Right cardiac atrium (tissue), 5 donors: Measurements from ENCODE around the gene ADAM8. TPM values are rescaled to one million over a fixed set of nuclear protein-coding genes. Genes with fewer than 3 reads are reported as not detected.

Experiments
- ATAC-seq, 2 donors: fragments of 200-7000 bp; cut with Tn5 transposase; one replicate each; pipeline versions ENCODE4 v1.8.0 to v1.9.1; 2020; ENCODE audit warnings: moderate library complexity in 2 of 2, mild to moderate bottlenecking in 1 of 2
- DNase-seq, 3 donors: peaks; one replicate each; pipeline ENCODE4 v3.0.0-alpha.2; 2020
- H3K27ac ChIP-seq: one replicate; pipeline ENCODE4 v1.5.1; 2013; ENCODE audit warnings: mild to moderate bottlenecking, low read length, control low read depth, moderate library complexity
- H3K27me3 ChIP-seq: one replicate; pipeline ENCODE4 v1.6.1; 2013; ENCODE audit not compliant: control insufficient read depth, insufficient read depth
- H3K4me1 ChIP-seq: one replicate; pipeline ENCODE4 v1.6.1; 2013; ENCODE audit warnings: low read length; ENCODE audit not compliant: control insufficient read depth, insufficient read depth
- H3K4me3 ChIP-seq: one replicate; pipeline ENCODE4 v1.5.1; 2013; ENCODE audit warnings: low read length, control low read depth
- H3K9me3 ChIP-seq: one replicate; pipeline ENCODE4 v1.6.1; 2013; ENCODE audit warnings: low read length; ENCODE audit not compliant: control insufficient read depth
- WGBS: extraction: QIAGEN DNeasy Blood & Tissue Kit; methylation state at CpG from one replicate; pipeline ENCODE4 v1.1.7; 2013; 5-methylcytosine and 5-hydroxymethylcytosine counted together
- intact Hi-C, 4 donors: fragments of 100-400 bp; cut with DNase I; formaldehyde crosslinking; loops; one replicate each; pipeline versions ENCODE4 v1.11.0 to v1.14.0; 2022 to 2023
- polyA plus RNA-seq: library from polyadenylated mRNA; stranded (reverse); fragments of 200-250 nt; gene quantifications from one replicate; pipeline ENCODE4 v1.2.3, GENCODE V29; 2013
- total RNA-seq, 4 donors: library from RNA; stranded (reverse); fragmentation: NEBNext Ultra II Directional; extraction: Animal tissue kit (Norgen Biotek cat#: 25700); gene quantifications; one replicate each; pipeline ENCODE4 v1.2.1, GENCODE V29; 2021
- donor health status: healthy with polysubstance abuse.
- donor health status: DM: no; HTN: yes; CAD: no.
- donor health status: DM: no; HTN: no; CAD: no.
- donor health status: DM: no; HTN: yes; CAD: no; lungs with severe emphysema.
- donor health status: DM: yes; HTN: yes; CAD: no.

ADAM8 gene
- total and polyA plus RNA-seq, 5 donors = 0.50 to 2.1 (median 1.4) TPM

DNA sequence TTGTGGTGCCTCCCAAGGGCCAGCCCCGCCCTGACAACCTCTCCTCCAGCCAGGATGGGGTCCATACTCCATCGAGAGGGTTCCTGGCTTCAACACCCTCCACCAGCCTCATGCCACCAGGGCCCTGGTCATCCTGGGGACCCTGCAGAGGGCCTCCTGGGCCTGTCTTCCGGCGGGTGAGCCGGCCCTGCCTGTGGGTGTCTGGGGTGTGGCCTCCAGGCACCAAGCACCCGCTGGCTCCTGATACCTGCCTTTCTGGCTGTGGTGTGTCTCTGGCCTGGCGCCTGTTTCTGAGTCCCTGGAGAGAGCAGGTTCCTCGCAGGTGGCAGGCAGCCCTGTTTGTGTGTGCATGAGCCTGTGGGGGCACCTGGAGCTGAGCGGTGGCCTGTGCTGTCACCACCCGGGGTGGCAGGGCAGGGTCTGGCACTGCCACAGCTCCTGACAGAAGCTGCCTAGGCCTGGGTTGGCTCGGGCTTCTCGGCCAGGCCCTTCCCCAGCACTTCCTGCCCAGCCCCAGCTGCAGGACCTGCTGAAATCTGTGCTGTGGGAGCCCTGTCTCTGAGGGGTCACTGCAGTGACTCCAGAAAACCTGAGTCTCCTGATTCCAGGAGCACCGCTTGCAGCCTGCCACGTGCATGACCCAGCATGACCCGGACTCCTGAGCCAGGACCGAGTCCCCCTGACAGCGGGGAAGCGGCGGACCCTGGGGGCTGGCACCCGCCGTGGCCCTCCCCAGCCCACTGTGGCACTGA, 18.4 kb downstream of the ADAM8 start:
- Histone ChIP-seq H3K4me3 (no peak overlapping the region), H3K4me1 (no peaks in the 10 kb centered on the region)
- peak in 1 of 3 donors; percentile 69 for DNase-seq

DNA sequence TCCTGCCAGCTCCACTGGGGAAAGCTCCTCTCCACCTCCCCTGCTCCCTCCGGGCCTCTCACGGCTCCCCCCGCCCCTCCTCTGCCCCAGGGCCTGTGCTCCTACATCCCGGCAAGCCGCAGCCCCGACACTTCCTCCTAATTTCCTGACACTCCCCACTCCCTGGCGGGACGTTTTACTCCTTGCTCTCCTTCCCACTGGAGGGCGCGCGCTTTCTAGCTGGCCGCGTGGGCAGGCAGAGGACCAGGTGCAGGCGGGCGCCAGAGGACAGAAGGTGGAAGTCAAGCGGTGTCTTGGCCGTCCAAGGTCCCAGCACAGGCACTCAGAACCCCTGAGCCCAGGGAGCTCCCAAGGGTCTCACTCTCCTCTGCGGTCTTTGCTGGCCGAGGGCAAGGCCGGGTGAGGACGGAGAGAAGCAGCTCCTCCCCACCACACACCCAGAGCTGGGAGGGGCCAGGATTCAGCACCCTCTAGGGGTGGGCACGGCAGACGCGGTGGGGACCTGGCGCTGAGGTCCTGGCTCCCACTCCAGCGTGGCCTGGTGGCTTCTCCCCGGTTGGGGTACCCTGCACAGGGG, 19.1 kb downstream of the ADAM8 start:
- 4% methylated on average over 27 of the region's 27 CpGs for WGBS
- Histone ChIP-seq H3K27me3 (no peaks in the 10 kb centered on the region), H3K9me3 (no peaks in the 10 kb centered on the region), H3K4me1 (no peaks in the 10 kb centered on the region), H3K27ac (no peak overlapping the region), H3K4me3 (no peak overlapping the region)
- intact Hi-C loops = no loop called here
- DNase-seq = peak; percentile 67 to 87 (median 85)
- ATAC-seq = peak; percentile 17 to 41

More for the DNA sequence above, 18.4 kb downstream of the ADAM8 start:
- Histone ChIP-seq H3K9me3 (no peaks in the 10 kb centered on the region), H3K27ac (no peak overlapping the region), H3K27me3 (no peaks in the 10 kb centered on the region)
- ATAC-seq = no peak
- WGBS = 63% methylated on average over 21 of the region's 21 CpGs
- intact Hi-C loops = no loop called here

DNA sequence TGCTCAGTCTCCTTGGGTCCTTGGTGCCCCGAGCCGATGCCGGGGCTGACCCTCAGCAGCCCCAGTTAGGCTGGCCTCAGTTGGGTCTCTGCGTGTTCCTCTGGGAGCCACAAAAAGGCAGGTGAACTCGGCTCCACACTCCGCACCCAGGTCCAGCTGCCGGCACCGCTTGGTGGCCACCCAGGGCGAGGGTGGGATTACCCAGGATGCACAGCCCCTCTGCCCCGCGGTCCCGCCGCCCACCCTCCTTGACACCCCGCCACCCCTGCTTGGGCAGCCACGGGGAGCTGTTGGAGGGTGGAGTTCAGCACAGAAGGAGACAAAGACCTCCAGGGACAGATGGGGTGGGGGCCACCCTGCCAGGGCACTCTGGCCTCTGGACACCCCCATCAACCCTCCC, 21.3 kb downstream of the ADAM8 start:
- H3K4me3 ChIP-seq = no peak overlapping the region
- no peaks in the 10 kb centered on the region for H3K4me1 ChIP-seq
- ATAC-seq (no peak), DNase-seq (no peak)
- intact Hi-C loops = no loop called here
- H3K27ac ChIP-seq = no peak overlapping the region
- no peaks in the 10 kb centered on the region for H3K9me3 ChIP-seq
- H3K27me3 ChIP-seq = no peaks in the 10 kb centered on the region
- 92% methylated on average over 15 of the region's 15 CpGs for whole genome bisulfite sequencing

DNA sequence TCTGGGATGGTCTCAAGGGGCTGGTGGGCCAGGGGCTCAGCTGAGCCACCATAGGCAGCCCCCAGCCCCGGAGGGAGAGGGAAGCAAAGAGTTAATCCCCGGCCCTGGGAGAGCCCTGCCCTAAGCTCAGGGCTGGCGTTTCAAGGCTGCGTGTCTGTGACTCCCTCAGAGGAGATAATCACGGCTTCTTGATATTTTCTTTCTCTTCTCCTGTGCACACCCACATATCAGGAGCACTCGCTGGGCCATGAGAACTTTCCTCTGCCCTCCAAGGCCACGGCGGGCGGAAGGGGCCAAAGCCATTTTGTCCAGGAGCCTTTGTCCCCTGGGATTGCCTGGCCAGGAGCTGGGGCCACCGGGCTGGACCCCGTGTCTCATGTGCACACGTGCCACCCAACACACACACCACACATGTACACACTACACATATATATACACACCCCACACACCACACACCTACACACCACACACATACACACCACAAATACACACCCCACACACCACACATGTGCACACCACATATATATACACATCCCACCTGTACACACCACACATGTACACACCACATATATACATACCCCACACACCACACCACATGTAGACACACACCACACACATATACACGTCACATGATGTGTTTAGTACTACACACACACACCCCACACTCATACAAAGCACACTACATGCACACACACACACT, 22.1 kb downstream of the ADAM8 start:
- Histone ChIP-seq H3K27me3 (no peaks in the 10 kb centered on the region), H3K4me3 (no peak overlapping the region), H3K27ac (no peak overlapping the region), H3K9me3 (no peaks in the 10 kb centered on the region), H3K4me1 (no peaks in the 10 kb centered on the region)
- DNase-seq (no peak), ATAC-seq (no peak)
- 31% methylated on average over 13 of the region's 13 CpGs for WGBS
- intact Hi-C loops = no loop called here

DNA sequence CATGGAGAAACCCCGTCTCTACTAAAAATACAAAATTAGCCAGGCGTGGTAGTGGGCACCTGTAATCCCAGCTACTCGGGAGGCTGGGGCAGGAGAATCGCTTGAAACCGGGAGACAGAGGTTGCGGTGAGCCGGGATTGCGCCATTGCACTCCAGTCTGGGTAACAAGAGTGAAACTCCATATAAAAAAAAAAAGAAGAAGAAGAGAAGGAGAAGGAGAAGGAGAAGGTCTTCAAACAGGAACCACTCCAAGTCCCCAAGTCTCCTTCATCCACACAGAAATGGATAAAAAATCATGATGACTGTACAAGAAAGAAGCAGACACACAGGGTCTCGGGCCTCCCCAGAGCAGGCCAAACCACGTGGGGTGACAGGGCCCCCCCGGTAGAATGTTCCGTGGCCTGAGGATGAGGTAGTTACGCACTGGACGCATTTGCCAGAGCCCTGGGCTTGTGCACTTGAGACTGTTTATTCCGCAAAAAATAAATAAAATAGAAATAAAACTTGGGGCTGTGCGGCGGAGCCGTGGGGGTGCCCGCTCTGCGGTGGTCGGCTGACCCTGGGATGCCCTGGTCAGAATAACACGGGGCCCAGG, 23.2 kb downstream of the ADAM8 start:
- no peak overlapping the region for H3K27ac ChIP-seq
- intact Hi-C loops = no loop called here
- 82% methylated on average over 22 of the region's 22 CpGs for WGBS
- no peak overlapping the region for H3K4me3 ChIP-seq
- DNase-seq = no peak
- H3K4me1 ChIP-seq = no peaks in the 10 kb centered on the region
- ATAC-seq = no peak
- no peaks in the 10 kb centered on the region for H3K27me3 ChIP-seq
- H3K9me3 ChIP-seq = no peaks in the 10 kb centered on the region

DNA sequence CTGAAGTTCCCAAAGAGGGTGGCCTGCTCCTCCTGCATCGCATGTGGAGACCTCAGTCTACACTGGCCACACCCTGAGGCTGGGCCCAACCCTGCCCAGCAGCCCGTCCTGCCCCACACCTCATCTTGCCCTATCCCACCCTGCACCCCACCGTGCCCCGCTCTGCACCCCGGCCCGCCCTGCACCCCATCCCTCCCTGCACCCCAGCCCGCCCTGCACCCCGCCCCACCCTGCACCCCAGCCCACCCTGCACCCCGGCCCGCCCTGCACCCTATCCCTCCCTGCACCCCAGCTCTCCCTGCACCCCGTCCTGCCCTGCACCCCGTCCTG, 24.5 kb downstream of the ADAM8 start:
- no peak for ATAC-seq

DNA sequence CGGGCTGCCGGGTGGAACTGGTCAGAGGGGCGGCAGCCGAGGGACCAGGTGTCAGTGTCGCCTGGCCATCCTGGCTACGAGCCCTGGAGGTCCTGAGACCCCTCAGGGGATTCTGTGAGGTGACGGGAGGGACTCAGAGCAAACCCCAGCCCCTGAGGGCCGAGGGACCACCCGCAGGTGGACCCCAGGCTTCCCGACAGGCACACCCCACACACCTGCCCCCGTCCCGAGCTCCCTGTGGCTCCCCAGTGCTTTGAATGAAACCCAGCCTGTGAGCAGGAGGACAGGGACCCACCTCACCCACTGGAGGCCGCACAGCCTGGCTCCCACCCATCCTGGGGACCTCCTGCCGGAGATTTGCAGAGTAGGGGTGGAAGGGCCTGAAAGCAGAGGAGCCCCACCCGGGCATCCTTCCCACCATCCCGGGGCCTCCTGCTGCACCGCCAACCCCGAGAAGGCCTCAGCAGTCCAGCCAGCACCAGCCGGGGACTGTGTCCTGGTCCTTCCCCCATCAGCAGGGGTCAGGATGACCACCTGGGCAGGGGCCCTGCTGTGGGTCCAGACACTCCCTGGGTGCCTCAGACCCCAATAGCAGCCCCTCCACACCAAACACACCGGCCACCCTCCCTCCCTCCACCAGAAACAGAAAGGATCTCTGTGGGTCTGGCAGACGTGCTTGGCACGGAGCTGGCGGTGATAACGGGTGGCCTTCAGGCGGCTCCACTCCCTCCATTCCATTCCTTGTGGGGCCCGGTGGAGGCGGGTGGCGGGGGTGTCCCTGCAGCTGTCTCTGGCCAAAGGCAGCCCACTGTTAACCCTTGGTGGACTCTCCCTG, 25.1 kb downstream of the ADAM8 start:
- ATAC-seq (peak; percentile 11 to 27), DNase-seq (no peak)
- intact Hi-C loops = no loop called here
- Histone ChIP-seq H3K9me3 (no peaks in the 10 kb centered on the region), H3K27ac (no peak overlapping the region), H3K4me3 (no peak overlapping the region), H3K4me1 (no peaks in the 10 kb centered on the region), H3K27me3 (no peaks in the 10 kb centered on the region)
- 46% methylated on average over 28 of the region's 28 CpGs for WGBS

More for the DNA sequence above, 24.5 kb downstream of the ADAM8 start:
- Histone ChIP-seq H3K27ac (no peak overlapping the region), H3K27me3 (no peaks in the 10 kb centered on the region), H3K4me3 (no peak overlapping the region), H3K9me3 (no peaks in the 10 kb centered on the region), H3K4me1 (no peaks in the 10 kb centered on the region)
- intact Hi-C loops = no loop called here
- WGBS = 81% methylated on average over 12 of the region's 12 CpGs
- DNase-seq = no peak

DNA sequence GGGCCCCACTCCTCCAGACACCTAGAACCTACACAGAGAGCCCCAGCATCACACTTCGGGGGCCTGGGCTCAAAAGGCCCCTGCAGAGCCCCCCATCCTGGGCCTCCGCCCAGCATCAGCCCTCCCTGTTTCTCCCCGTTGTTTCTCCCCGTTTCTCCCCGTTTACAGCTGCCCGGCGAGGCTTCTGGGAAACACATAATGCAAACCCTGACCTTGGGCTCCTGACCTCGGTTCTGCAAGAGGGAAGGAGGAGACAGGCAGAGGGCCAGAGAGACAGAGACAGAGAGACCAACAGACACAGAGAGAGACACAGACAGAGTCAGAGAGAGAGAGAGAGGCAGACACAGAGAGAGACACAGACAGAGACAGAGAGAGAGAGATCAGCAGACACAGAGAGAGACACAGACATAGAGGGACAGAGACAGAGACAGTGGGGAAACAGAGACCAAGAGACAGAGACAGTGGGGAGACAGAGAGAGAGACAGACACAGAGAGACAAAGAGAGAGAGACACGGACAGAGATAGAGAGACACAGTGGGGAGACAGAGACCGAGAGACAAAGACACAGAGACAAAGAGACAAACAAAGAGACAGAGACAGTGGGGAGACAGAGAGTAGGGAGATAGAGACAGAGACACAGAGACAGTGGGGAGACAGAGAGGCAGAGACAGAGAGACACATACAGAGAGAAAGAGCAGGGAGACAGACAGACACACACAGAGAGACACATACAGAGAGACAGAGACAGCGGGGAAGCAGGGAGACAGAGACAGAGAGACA, 26.5 kb downstream of the ADAM8 start:
- intact Hi-C loops = no loop called here
- H3K27ac ChIP-seq = no peak overlapping the region
- no peaks in the 10 kb centered on the region for H3K4me1 ChIP-seq
- ATAC-seq = no peak
- DNase-seq = no peak
- WGBS = 58% methylated on average over 11 of the region's 11 CpGs
- no peak overlapping the region for H3K4me3 ChIP-seq
- no peaks in the 10 kb centered on the region for H3K9me3 ChIP-seq
- no peaks in the 10 kb centered on the region for H3K27me3 ChIP-seq

DNA sequence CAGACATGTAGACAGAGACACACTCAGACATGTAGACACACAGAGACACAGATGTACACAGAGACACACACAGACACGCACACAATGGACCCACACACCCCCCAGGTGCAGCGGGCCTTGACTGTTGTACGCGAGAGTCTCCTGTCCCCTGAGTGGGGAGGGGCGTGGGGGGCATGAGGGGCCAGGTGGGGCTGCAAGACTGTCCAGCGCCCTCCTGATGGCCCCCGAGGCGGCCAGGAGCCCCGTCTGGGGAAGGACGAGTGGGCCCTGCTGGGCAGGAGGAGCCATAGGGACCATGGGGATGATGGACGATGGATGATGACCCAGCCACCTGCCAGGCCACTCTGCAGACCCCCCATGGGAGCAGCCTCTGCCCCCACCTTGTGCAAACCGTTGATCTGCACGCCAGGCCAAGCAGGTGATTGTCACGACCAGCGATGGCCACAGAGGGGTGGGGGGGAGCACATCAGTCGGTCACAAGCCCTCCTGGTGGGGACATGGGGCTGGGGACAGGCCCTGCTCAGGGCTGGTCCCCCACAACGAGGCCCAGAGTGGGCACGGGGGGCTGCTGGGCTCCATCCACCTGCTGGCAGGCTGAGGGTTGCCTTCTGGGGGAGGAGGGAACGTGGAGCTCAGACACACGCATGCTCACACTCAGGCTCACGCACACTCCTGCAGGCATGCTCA, 27.4 kb downstream of the ADAM8 start:
- no peak for ATAC-seq
- intact Hi-C loops = no loop called here
- Histone ChIP-seq H3K9me3 (no peaks in the 10 kb centered on the region), H3K27me3 (no peaks in the 10 kb centered on the region), H3K4me1 (no peaks in the 10 kb centered on the region), H3K4me3 (no peak overlapping the region), H3K27ac (no peak overlapping the region)
- DNase-seq = no peak
- 70% methylated on average over 21 of the region's 21 CpGs for WGBS

DNA sequence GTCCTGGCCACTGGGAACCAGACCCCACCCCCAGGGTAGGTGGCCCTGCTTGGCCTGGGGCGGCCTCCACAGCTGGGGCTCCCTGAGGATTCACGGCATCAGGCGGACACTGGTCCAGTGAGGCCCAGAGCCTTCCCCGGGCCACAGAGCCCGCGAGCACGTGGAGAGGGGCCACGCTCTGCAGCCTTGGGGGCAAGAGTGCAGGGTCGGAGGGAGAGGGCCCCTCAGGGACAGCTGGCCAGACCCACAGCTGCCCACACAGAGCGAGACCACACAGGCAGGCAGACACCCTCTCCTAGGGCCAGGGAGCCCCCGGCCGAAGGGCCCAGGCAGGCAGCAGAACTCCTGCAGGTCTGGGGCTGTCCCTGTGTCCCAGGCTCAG, 28.3 kb downstream of the ADAM8 start:
- WGBS = 78% methylated on average over 12 of the region's 12 CpGs
- ATAC-seq = no peak
- no peak overlapping the region for H3K4me3 ChIP-seq
- no peaks in the 10 kb centered on the region for H3K27me3 ChIP-seq
- no peak for DNase-seq
- no peaks in the 10 kb centered on the region for H3K9me3 ChIP-seq
- no peaks in the 10 kb centered on the region for H3K4me1 ChIP-seq
- intact Hi-C loops = no loop called here
- H3K27ac ChIP-seq = no peak overlapping the region
